Iris pigment epithelial cell (primary cell): ENCODE data around the gene HMBS.
"Not testable (repeated sequence)": the region's sequence is repeated elsewhere in the genome, so short reads cannot be mapped to it uniquely, and the experiment has no call there.

Source experiments
- DNase-seq: peaks from one replicate; pipeline ENCODE4 v3.0.0-alpha.2; 2011; ENCODE audit warnings: low read depth

Gene HMBS

DNA sequence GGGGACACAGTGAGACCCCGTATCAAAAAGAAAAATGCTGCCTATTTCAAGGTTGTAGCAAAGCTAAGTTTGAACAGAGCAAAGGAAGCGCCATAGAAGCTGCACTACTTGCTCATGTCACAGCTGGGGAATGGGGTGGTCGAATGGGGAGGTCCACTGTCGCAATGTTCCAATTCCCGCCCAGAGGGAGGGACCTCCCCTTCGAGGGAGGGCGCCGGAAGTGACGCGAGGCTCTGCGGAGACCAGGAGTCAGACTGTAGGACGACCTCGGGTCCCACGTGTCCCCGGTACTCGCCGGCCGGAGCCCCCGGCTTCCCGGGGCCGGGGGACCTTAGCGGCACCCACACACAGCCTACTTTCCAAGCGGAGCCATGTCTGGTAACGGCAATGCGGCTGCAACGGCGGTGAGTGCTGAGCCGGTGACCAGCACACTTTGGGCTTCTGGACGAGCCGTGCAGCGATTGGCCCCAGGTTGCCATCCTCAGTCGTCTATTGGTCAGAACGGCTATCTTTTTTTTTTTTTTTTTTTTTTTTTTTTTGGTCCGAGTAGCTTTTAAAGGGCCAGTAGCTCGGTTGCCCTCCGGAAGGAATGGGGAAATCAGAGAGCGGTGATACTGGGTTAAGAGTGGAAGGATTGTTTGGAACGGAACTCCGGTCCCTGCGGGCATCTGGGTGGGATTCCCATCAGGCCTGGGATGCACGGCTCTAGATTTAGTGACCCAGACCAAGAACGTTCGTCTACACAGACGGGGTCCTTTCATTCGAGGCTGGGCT lies at the start of gene HMBS:
Gene HMBS, plus strand, starts transcription at position 219 of the 774 bp plus-strand sequence. Its CDS starts 153 bp downstream, at position 372.
- DNase-seq, result peak; percentile 97

DNA sequence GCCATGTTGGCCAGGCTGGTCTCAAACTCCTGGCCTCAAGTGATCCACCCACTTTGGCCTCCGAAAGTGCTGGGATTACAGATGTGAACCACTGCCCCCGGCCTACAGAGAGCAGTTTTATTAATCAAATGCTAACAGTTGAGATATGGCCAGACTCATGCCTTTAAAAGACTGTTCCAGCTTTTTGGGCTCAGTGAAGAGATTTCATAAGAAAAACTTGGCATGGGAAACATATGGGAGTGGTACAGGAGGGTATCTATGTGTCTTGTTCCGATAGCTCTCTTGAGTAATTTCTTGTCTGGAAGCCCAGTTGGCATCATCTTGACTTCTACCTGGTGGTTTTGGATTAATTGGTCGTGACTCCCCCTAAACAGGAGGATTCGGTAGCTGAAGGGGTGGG lies 45.8 kb upstream of the HMBS start:
- no peak for DNase-seq

DNA sequence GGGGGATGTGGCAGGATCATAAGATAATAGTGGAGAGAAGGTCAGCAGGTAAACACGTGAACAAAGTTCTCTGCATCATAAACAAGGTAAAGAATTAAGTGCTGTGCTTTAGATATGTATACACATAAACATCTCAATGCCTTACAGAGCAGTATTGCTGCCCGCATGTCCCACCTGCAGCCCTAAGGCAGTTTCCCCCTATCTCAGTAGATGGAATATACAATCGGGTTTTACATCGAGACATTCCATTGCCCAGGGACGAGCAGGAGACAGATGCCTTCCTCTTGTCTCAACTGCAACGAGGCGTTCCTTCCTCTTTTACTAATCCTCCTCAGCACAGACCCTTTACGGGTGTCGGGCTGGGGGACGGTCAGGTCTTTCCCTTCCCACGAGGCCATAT lies 45.2 kb upstream of the HMBS start:
- not testable (repeated sequence) for DNase-seq

DNA sequence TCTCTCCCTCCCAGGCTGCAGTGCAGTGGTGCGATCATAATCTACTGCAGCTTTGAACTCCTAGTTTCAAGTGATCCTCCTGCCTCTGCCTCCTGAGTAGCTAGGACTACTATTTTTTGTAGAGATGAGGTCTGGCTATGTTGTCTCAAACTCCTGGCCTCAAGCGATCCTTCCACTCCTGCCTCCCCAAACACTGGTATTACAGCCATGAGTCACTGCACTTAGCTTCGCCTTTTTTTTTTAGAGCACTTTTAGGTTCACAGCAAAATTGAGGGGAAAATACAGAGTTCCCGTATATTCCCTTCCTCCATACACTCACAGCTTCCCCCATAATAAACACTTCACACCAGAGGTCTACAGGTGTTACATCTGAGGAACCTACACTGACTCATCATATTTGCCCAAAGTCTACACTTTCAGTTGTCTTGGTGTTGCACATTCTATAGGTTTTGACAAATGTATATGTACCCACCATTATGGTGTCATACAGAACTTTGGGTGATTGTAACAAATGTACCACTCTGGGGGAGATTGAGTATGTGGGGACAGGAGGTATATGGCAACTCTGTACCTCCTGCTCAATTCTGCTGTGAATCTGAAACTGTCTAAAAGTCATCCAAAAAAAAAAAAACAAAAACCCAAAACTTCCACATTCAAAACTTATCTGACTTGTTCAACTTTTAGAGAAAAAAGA lies 42.7 kb upstream of the HMBS start:
- DNase-seq, result no peak

- no peak for DNase-seq
Observed at GRCh38 chr11:119042927-119043326, 41.8 kb upstream of the HMBS start.

GRCh38 chr11:119044708-119045107 lies 40.0 kb upstream of the HMBS start:
- no peak for DNase-seq

DNA sequence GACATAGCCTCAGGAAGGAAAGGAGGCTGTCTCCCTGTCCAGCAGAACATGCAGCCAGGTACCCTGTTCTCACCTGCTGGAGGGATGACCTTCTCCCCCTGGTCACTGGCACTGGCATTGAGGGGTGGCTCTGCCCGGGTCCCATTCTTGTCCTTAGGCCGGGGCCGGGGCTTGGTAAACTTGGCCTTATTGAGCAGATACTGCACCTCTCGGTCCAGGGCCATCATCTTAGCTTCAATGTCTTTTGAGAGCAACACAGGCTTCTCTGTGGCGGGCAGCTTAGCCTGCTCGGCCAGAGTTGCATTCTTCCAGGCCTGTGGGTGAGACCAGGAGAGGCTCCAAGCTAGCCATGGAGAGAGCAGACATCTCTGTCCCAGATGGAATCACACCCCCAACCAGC lies 38.2 kb upstream of the HMBS start:
- no peak for DNase-seq

DNA sequence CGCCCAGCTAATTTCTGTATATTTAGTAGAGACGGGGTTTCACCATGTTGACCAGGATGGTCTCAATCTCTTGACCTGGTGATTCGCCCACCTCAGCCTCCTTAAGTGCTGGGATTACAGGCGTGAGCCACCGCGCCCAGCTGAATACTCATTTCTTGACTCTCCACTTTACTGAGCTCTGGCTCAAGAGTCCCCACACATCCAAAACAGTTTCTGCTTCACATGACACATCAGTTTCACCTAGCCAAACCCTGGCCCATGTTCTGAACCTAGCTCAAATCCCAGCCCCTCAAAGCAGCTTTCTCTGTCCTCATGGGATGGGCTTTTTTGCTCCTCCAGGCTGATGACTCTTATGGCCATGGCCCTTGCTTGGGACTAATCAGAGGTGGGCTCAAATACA lies 37.5 kb upstream of the HMBS start:
- no peak for DNase-seq

DNA sequence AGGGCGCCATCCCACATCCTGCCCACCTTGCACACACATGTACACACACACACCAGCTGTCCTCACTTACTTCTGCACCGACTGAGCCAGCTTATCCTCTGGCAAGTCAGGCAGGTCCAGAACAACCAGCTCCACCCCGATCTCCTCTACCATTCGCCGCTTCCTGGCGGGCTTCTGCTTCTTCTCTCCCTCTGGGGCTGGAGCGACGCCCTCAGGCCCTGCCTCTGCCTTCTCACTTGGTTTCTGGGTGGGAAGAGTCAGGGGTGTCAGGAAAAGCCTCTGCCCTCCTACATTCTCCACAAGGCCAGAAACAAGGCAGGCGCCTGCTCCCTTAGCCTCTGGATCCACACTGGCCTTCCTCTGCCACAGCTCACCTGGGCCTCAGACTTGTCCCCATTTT lies 36.0 kb upstream of the HMBS start:
- no peak for DNase-seq

- DNase-seq, result no peak
Observed at GRCh38 chr11:119049081-119049480, 35.6 kb upstream of the HMBS start.

DNA sequence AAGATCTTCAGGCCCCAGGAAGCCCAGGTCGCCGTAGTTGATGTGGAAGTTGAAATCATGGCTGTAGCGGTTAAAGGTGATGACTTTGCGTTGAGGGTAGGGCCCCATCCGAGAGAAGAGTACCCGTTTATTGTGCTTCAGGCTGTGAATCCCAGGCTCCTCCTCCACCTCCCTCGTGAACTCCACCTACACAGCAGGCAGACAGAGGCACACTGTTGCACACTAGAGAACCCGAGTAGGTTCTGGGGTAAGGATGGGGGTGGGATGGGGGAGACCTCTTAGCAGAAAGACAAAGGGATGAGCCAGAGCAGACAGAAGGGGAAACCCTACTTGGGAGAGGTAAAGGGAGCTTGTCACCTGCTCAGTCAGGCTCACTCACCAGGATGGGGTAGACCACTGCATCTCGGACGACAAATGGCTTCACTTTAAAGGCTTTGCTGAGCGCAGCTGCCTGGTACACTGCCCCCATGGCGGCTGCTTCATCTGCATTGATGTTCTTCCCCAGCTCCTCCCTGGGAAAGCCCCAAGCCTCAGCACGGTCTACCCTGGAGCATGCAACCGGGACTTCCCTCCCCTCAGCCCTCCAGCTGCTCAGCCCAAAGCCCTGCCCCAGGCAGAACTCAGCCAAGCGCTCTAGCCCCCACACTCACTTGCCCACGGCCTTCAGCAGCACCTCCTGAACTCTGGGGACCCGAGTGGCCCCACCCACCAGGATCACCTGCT lies 33.1 kb upstream of the HMBS start:
- DNase-seq, result no peak

GRCh38 chr11:119052163-119052814 lies 32.4 kb upstream of the HMBS start:
- no peak for DNase-seq

DNA sequence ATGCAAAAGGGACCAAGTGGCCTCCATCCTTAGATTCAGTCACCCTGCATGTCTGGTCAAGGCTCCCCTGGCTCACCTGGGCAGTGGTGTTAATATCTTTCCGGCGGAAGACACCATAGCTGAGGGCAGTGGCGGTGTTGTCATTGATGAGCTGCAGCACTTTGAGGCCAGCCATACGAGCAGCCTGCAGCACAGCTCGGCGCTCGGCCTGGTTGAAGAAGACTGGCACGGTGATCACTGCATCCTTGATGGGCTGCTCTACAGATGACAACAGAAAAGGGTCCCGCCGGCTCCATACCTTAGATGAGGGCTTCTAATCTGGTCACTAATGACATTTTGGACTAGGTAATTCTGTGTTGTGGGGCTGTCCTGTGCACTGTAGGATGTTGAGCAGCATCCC lies 30.3 kb upstream of the HMBS start:
- DNase-seq, result no peak

- DNase-seq, result peak; percentile 43
Observed at GRCh38 chr11:119055901-119056300, 28.8 kb upstream of the HMBS start.

- no peak for DNase-seq
Observed at GRCh38 chr11:119056421-119056999, 28.2 kb upstream of the HMBS start.

GRCh38 chr11:119057000-119057769 lies 27.5 kb upstream of the HMBS start, which contains the start of gene HYOU1:
HYOU1 (minus strand) TSS chr11:119057205; CDS start chr11:119056160, 1,045 bp downstream.
- DNase-seq, result peak; percentile 97

DNA sequence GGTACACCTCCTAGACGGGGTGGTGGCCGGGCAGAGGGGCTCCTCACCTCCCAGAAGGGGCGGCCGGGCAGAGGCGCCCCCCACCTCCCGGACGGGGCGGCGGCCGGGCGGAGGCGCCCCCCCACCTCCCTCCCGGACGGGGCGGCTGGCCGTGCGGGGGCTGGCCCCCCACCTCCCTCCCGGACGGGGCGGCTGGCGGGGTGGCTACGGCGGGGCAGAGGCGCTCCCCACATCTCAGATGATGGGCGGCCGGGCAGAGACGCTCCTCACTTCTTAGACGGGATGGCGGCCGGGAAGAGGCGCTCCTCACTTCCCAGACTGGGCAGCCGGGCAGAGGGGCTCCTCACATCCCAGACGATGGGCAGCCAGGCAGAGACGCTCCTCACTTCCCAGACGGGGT lies 25.6 kb upstream of the HMBS start:
- not testable (repeated sequence) for DNase-seq

GRCh38 chr11:119061256-119061655 lies 23.4 kb upstream of the HMBS start:
- no peak for DNase-seq

GRCh38 chr11:119062779-119063178 lies 21.9 kb upstream of the HMBS start:
- peak; percentile 76 for DNase-seq

GRCh38 chr11:119065369-119065768 lies 19.3 kb upstream of the HMBS start:
- DNase-seq, result peak; percentile 49
